ENCODE data around the gene UBL4A. TPM values are rescaled to one million over a fixed set of nuclear protein-coding genes. Genes with fewer than 3 reads are reported as not detected.

Gene UBL4A
- total and polyA plus RNA-seq, 9 of the 15 experiments (the other 6 are each of a cell fraction or from before 2014, with no cell fraction given): 15.2 to 140 (median 100) TPM

- TF ChIP-seq, protein P1, sequence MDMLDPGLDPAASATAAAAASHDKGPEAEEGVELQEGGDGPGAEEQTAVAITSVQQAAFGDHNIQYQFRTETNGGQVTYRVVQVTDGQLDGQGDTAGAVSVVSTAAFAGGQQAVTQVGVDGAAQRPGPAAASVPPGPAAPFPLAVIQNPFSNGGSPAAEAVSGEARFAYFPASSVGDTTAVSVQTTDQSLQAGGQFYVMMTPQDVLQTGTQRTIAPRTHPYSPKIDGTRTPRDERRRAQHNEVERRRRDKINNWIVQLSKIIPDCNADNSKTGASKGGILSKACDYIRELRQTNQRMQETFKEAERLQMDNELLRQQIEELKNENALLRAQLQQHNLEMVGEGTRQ (CRISPR knock-in tag; IDR thresholded peaks at IDR 0.05): no peak
- TF ChIP-seq MTA3 (IDR thresholded peaks at IDR 0.05; ENCODE audit: borderline replicate concordance) (peak; percentile 74; the same call in 1 of the 2 replicates), ATF7 (IDR thresholded peaks at IDR 0.05) (0 out of 2 replicates have a peak, but pooled peaks have one; percentile 16), CXXC5 (CRISPR knock-in tag; IDR thresholded peaks at IDR 0.05) (0 out of 2 replicates have a peak, but pooled peaks have one; percentile 42), CHD4 (IDR thresholded peaks at IDR 0.05; ENCODE audit: insufficient read depth, insufficient replicate concordance, low read depth, low read length, poor library complexity, severe bottlenecking) (no peak), CREM (IDR thresholded peaks at IDR 0.05; ENCODE audit: low read depth) (peak; percentile 54), POLR2A (conservative IDR thresholded peaks at IDR 0.05) (peak; percentile 48; the same call in 1 of the 2 replicates), MTA2 (IDR thresholded peaks at IDR 0.05; ENCODE audit: low read depth) (no peak), TEAD2 (tag; IDR thresholded peaks at IDR 0.05) (no peak), MCM2 (IDR thresholded peaks at IDR 0.05; ENCODE audit: low read depth) (no peak), ILF3 (IDR thresholded peaks at IDR 0.05; ENCODE audit: borderline replicate concordance) (0 out of 2 replicates have a peak, but pooled peaks have one; percentile 39), POLR2B (IDR thresholded peaks at IDR 0.05; ENCODE audit: low read depth, partially characterized antibody) (peak; percentile 44), RBM15 (IDR thresholded peaks at IDR 0.05; ENCODE audit: insufficient read depth, low read length) (no peak), SMAD1 (IDR thresholded peaks at IDR 0.05; ENCODE audit: low read depth, low read length, partially characterized antibody) (no peak)
- TF ChIP-seq, protein P2, sequence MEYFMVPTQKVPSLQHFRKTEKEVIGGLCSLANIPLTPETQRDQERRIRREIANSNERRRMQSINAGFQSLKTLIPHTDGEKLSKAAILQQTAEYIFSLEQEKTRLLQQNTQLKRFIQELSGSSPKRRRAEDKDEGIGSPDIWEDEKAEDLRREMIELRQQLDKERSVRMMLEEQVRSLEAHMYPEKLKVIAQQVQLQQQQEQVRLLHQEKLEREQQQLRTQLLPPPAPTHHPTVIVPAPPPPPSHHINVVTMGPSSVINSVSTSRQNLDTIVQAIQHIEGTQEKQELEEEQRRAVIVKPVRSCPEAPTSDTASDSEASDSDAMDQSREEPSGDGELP (CRISPR knock-in tag; IDR thresholded peaks at IDR 0.05; ENCODE audit: borderline replicate concordance): peak; percentile 67; the same call in 1 of the 2 replicates
- TF ChIP-seq, protein P3, sequence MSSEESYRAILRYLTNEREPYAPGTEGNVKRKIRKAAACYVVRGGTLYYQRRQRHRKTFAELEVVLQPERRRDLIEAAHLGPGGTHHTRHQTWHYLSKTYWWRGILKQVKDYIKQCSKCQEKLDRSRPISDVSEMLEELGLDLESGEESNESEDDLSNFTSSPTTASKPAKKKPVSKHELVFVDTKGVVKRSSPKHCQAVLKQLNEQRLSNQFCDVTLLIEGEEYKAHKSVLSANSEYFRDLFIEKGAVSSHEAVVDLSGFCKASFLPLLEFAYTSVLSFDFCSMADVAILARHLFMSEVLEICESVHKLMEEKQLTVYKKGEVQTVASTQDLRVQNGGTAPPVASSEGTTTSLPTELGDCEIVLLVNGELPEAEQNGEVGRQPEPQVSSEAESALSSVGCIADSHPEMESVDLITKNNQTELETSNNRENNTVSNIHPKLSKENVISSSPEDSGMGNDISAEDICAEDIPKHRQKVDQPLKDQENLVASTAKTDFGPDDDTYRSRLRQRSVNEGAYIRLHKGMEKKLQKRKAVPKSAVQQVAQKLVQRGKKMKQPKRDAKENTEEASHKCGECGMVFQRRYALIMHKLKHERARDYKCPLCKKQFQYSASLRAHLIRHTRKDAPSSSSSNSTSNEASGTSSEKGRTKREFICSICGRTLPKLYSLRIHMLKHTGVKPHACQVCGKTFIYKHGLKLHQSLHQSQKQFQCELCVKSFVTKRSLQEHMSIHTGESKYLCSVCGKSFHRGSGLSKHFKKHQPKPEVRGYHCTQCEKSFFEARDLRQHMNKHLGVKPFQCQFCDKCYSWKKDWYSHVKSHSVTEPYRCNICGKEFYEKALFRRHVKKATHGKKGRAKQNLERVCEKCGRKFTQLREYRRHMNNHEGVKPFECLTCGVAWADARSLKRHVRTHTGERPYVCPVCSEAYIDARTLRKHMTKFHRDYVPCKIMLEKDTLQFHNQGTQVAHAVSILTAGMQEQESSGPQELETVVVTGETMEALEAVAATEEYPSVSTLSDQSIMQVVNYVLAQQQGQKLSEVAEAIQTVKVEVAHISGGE (CRISPR knock-in tag; IDR thresholded peaks at IDR 0.05): peak in 1 of 3 experiments; percentile 71; a peak in 2 of 6 replicates
- TF ChIP-seq, protein P4, sequence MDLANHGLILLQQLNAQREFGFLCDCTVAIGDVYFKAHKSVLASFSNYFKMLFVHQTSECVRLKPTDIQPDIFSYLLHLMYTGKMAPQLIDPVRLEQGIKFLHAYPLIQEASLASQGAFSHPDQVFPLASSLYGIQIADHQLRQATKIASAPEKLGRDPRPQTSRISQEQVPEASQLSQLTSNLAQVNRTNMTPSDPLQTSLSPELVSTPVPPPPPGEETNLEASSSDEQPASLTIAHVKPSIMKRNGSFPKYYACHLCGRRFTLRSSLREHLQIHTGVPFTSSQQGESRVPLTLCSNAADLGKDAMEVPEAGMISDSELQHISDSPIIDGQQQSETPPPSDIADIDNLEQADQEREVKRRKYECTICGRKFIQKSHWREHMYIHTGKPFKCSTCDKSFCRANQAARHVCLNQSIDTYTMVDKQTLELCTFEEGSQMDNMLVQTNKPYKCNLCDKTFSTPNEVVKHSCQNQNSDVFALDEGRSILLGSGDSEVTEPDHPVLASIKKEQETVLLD (IDR thresholded peaks at IDR 0.05): 0 out of 2 replicates have a peak, but pooled peaks have one; percentile 31
- TF ChIP-seq, protein P5, sequence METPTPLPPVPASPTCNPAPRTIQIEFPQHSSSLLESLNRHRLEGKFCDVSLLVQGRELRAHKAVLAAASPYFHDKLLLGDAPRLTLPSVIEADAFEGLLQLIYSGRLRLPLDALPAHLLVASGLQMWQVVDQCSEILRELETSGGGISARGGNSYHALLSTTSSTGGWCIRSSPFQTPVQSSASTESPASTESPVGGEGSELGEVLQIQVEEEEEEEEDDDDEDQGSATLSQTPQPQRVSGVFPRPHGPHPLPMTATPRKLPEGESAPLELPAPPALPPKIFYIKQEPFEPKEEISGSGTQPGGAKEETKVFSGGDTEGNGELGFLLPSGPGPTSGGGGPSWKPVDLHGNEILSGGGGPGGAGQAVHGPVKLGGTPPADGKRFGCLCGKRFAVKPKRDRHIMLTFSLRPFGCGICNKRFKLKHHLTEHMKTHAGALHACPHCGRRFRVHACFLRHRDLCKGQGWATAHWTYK (CRISPR knock-in tag; IDR thresholded peaks at IDR 0.05): 0 out of 2 replicates have a peak, but pooled peaks have one; percentile 39
Observed at GRCh38 chrX:154486396-154487207, at the start of gene UBL4A (continued).
